HG03095 (cell line): Measurements from ENCODE around the gene JMJD7.

Source experiments
- ATAC-seq: cut with Tn5 transposase; IDR thresholded peaks from one replicate; pipeline ENCODE4 v1.9.1; 2021; ENCODE audit warnings: moderate library complexity; ENCODE audit not compliant: unreplicated experiment

Gene JMJD7

GRCh38 chr15:41839781-41840491 lies 12.0 kb downstream of the JMJD7 start:
- ATAC-seq: no peak

GRCh38 chr15:41840673-41841072 lies 12.8 kb downstream of the JMJD7 start:
- ATAC-seq: no peak

- ATAC-seq: no peak
Measured at GRCh38 chr15:41841131-41841530, 13.2 kb downstream of the JMJD7 start.

- ATAC-seq: no peak
Measured at GRCh38 chr15:41842229-41842628, 14.3 kb downstream of the JMJD7 start.

- no peak for ATAC-seq
Measured at GRCh38 chr15:41843571-41843970, 15.7 kb downstream of the JMJD7 start.

- no peak for ATAC-seq
Measured at GRCh38 chr15:41844814-41845213, 16.9 kb downstream of the JMJD7 start.

GRCh38 chr15:41847206-41847605 lies 19.3 kb downstream of the JMJD7 start:
- no peak for ATAC-seq

- no peak for ATAC-seq
Measured at GRCh38 chr15:41847981-41848380, 20.1 kb downstream of the JMJD7 start.

- ATAC-seq: no peak
Measured at GRCh38 chr15:41848631-41849030, 20.7 kb downstream of the JMJD7 start.

- ATAC-seq: no peak
Measured at GRCh38 chr15:41849204-41849603, 21.3 kb downstream of the JMJD7 start.

- ATAC-seq: no peak
Measured at GRCh38 chr15:41849861-41850260, 22.0 kb downstream of the JMJD7 start.

- ATAC-seq: no peak
Measured at GRCh38 chr15:41850482-41851166, 22.7 kb downstream of the JMJD7 start.

- ATAC-seq: no peak
Measured at GRCh38 chr15:41851167-41851523, 23.3 kb downstream of the JMJD7 start.

GRCh38 chr15:41851755-41852370 lies 24.0 kb downstream of the JMJD7 start:
- no peak for ATAC-seq

GRCh38 chr15:41852736-41853590 lies 25.1 kb downstream of the JMJD7 start:
- no peak for ATAC-seq

GRCh38 chr15:41853831-41854230 lies 25.9 kb downstream of the JMJD7 start:
- no peak for ATAC-seq

- no peak for ATAC-seq
Measured at GRCh38 chr15:41854443-41854842, 26.6 kb downstream of the JMJD7 start.

GRCh38 chr15:41855261-41855961 lies 27.5 kb downstream of the JMJD7 start:
- ATAC-seq: no peak

- no peak for ATAC-seq
Measured at GRCh38 chr15:41856262-41856661, 28.4 kb downstream of the JMJD7 start.

- no peak for ATAC-seq
Measured at GRCh38 chr15:41856716-41857115, 28.8 kb downstream of the JMJD7 start.

GRCh38 chr15:41857316-41857715 lies 29.4 kb downstream of the JMJD7 start:
- ATAC-seq: no peak
